ENCODE results near the gene NAPSA. TPM values are rescaled to one million over a fixed set of nuclear protein-coding genes. Genes with fewer than 3 reads are reported as not detected.

NAPSA gene
- total RNA-seq, 2 donors from 2014 or later = 1.8 to 2.3 TPM

DNA sequence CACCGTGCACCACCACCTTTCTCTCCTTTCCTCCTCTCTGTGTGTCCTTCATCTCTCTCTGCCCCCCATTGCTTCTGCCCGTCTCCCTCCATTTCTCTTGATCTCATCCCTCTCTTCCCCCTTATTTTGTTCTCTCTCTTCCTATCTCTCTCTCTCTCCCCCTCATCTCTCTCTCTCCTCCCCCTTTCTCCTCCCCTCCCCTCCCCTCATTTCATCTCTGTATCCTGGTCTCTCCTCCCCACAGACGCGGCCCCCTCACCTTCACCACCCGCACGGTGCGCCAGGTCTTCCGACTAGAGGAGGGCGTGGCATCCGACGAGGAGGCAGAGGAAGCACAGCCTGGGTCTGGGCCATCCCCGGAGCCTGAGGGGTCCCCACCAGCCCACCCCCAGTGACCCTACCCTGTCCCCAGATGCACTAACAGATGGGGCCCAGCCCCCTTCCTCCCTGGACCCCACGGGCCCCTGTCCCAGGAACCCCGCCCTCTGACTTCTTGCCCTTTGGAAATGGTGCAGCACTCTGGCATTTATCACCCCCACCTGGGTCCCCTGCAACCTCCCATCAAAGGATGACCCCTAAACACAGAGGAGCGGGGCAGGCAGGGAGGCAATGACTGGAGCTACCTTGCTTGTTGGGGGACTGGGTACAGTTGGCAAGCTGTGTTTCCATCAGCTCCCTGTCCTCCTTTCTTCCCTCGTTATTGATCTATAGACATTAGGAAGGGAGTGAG lies 55.9 kb downstream of the NAPSA start:
- DNase-seq = no peak
- no peak for ATAC-seq
- intact Hi-C loops (cut with DNase I) = no loop called here
- TF ChIP-seq POLR2A (IDR thresholded peaks at IDR 0.05) = no peak
- TF ChIP-seq, protein P1, sequence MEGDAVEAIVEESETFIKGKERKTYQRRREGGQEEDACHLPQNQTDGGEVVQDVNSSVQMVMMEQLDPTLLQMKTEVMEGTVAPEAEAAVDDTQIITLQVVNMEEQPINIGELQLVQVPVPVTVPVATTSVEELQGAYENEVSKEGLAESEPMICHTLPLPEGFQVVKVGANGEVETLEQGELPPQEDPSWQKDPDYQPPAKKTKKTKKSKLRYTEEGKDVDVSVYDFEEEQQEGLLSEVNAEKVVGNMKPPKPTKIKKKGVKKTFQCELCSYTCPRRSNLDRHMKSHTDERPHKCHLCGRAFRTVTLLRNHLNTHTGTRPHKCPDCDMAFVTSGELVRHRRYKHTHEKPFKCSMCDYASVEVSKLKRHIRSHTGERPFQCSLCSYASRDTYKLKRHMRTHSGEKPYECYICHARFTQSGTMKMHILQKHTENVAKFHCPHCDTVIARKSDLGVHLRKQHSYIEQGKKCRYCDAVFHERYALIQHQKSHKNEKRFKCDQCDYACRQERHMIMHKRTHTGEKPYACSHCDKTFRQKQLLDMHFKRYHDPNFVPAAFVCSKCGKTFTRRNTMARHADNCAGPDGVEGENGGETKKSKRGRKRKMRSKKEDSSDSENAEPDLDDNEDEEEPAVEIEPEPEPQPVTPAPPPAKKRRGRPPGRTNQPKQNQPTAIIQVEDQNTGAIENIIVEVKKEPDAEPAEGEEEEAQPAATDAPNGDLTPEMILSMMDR (IDR thresholded peaks at IDR 0.05) = no peak
- H3K27ac ChIP-seq = no peak overlapping the region
- 72 to 84% methylated on average over 13 to 16 of the region's 16 CpGs for WGBS, 2 donors
- peaks cover 0 to 11% of the 10 kb centered on the region in 2 donors for H3K27me3 ChIP-seq
- peaks cover 5% of the 10 kb centered on the region for H3K4me1 ChIP-seq
- H3K9me3 ChIP-seq = no peaks in the 10 kb centered on the region
- H3K4me3 ChIP-seq = no peak overlapping the region
- no peaks in the 10 kb centered on the region for H3K36me3 ChIP-seq (replicated peaks in 1 of 2; ENCODE audit: insufficient read depth in 1 of 2, low read depth in 2 of 2)

DNA sequence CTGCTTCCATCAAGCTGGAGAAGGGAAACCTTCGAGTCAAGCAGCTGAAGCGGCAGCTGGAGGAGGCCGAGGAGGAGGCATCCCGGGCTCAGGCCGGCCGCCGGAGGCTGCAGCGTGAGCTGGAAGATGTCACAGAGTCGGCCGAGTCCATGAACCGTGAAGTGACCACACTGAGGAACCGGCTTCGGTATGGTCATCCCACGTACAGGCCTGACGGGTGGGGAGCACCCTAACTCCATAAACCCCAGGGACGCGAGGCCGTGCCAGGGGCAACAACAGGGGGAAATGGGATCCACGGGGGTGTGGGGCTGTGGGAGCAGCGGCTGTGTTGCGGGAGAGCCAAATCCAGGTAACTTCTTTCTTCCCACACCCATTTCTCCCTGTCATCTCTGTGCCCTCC lies 56.4 kb downstream of the NAPSA start:
- Histone ChIP-seq H3K4me3 (no peak overlapping the region), H3K9me3 (no peaks in the 10 kb centered on the region), H3K4me1 (no peaks in the 10 kb centered on the region), H3K27me3 (peaks cover 0 to 7% of the 10 kb centered on the region in 2 donors), H3K27ac (no peak overlapping the region), H3K36me3 (replicated peaks in 1 of 2; ENCODE audit: insufficient read depth in 1 of 2, low read depth in 2 of 2) (no peaks in the 10 kb centered on the region)
- 83 to 87% methylated on average over 14 to 20 of the region's 21 CpGs for WGBS, 2 donors
- no peak for DNase-seq
- TF ChIP-seq POLR2A (IDR thresholded peaks at IDR 0.05) = no peak
- TF ChIP-seq, protein P1 (IDR thresholded peaks at IDR 0.05) = no peak
- intact Hi-C loops (cut with DNase I) = no loop called here
- no peak for ATAC-seq

Other genes with a start within 250 kb of the NAPSA start
- gene IZUMO2, start 202.4 kb downstream of the NAPSA start, total RNA-seq = not detected
- gene MYH14, start 162.0 kb downstream of the NAPSA start, total RNA-seq = 10 to 100 TPM; 40.9 to 61.2 TPM
- 1 to 10 TPM; 1.8 to 6.3 TPM for gene KCNC3, start 36.3 kb downstream of the NAPSA start, total RNA-seq
- gene NR1H2, start 10.8 kb upstream of the NAPSA start, total RNA-seq = 10 to 100 TPM; 43.2 to 50.1 TPM
- 10 to 100 TPM; 13.2 to 13.8 TPM for gene POLD1, start 18.7 kb upstream of the NAPSA start, total RNA-seq
- gene SPIB, start 53.3 kb upstream of the NAPSA start, total RNA-seq = 1 to 10 TPM in 1 of 2 donors, not detected in 1; 6.9 TPM
- gene MYBPC2, start 67.3 kb upstream of the NAPSA start, total RNA-seq = not detected
- gene EMC10, start 110.9 kb upstream of the NAPSA start, total RNA-seq = 10 to 100 TPM; 60.3 to 68.0 TPM
- gene GARIN5A, start 111.2 kb upstream of the NAPSA start, total RNA-seq = 1 to 10 TPM in 1 of 2 donors, not detected in 1; 1.0 TPM
- 1 to 10 TPM; 5.6 to 7.5 TPM for gene JOSD2, start 145.6 kb upstream of the NAPSA start, total RNA-seq
- not detected for gene ASPDH, start 148.3 kb upstream of the NAPSA start, total RNA-seq
- gene LRRC4B, start 202.8 kb upstream of the NAPSA start, total RNA-seq = 10 to 100 TPM in 1 of 2 donors, under 1 TPM in 1; 0.26 to 10.5 TPM